ENCODE data around the gene PDLIM4.

The PDLIM4 gene

GRCh38 chr5:132268769-132269551, 11.5 kb downstream of the PDLIM4 start:
- DNase-seq, result no peak

GRCh38 chr5:132269635-132270334, 12.3 kb downstream of the PDLIM4 start:
- DNase-seq, result no peak

GRCh38 chr5:132270335-132270665, 12.8 kb downstream of the PDLIM4 start:
- DNase-seq, result no peak

GRCh38 chr5:132270706-132271105, 13.2 kb downstream of the PDLIM4 start:
- no peak for DNase-seq

- no peak for DNase-seq
Observed at GRCh38 chr5:132271251-132272246, 14.1 kb downstream of the PDLIM4 start.

GRCh38 chr5:132272311-132273210, 15.1 kb downstream of the PDLIM4 start:
- DNase-seq, result peak; percentile 29

GRCh38 chr5:132273631-132274030, 16.1 kb downstream of the PDLIM4 start:
- no peak for DNase-seq

GRCh38 chr5:132274050-132274792, 16.7 kb downstream of the PDLIM4 start:
- DNase-seq, result no peak

GRCh38 chr5:132275367-132276220, 18.1 kb downstream of the PDLIM4 start:
- DNase-seq, result no peak

GRCh38 chr5:132277256-132277655, 19.8 kb downstream of the PDLIM4 start:
- no peak for DNase-seq

GRCh38 chr5:132277971-132278853, 20.7 kb downstream of the PDLIM4 start:
- no peak for DNase-seq

- no peak for DNase-seq
Observed at GRCh38 chr5:132279801-132280200, 22.3 kb downstream of the PDLIM4 start.

GRCh38 chr5:132280371-132281240, 23.1 kb downstream of the PDLIM4 start:
- DNase-seq, result no peak

- DNase-seq, result no peak
Observed at GRCh38 chr5:132281856-132282614, 24.5 kb downstream of the PDLIM4 start.

GRCh38 chr5:132283423-132284043, 26.0 kb downstream of the PDLIM4 start:
- no peak for DNase-seq

GRCh38 chr5:132289097-132289496, 31.6 kb downstream of the PDLIM4 start:
- DNase-seq, result no peak

- DNase-seq, result no peak
Observed at GRCh38 chr5:132291026-132291425, 33.5 kb downstream of the PDLIM4 start.

All from NCI-H1105 treated with DMSO at 0.1 percent for 48 hours (cell line).